ENCODE measurements around the gene VRK1.

- no peak for TF ChIP-seq MAX (IDR thresholded peaks at IDR 0.05)
- no peak for TF ChIP-seq NFIC (IDR thresholded peaks at IDR 0.05)
Measured at GRCh38 chr14:96911499-96912149, 114.4 kb downstream of the VRK1 start.

All from Ishikawa (cell line).